OCI-LY1 (cell line): ENCODE results near the gene TMEM256.

ENCODE experiments used
- EZH2 ChIP-seq: fragments of 200-600 bp; sonication (generic), shearing (Covaris generic); IDR thresholded peaks from 2 replicates; pipeline ENCODE4 v1.8.0; 2017; ENCODE audit warnings: borderline replicate concordance, mixed run types, mild to moderate bottlenecking, antibody characterized with exemption, low read length, moderate library complexity, mixed read lengths
- TF ChIP-seq, protein P1 (sequence below): fragments of 200-600 bp; sonication (generic), shearing (Covaris generic); IDR thresholded peaks from 2 replicates; pipeline ENCODE4 v1.5.1; 2017; ENCODE audit warnings: mild to moderate bottlenecking, antibody characterized with exemption, low read length, moderate library complexity, mixed read lengths

DNA sequence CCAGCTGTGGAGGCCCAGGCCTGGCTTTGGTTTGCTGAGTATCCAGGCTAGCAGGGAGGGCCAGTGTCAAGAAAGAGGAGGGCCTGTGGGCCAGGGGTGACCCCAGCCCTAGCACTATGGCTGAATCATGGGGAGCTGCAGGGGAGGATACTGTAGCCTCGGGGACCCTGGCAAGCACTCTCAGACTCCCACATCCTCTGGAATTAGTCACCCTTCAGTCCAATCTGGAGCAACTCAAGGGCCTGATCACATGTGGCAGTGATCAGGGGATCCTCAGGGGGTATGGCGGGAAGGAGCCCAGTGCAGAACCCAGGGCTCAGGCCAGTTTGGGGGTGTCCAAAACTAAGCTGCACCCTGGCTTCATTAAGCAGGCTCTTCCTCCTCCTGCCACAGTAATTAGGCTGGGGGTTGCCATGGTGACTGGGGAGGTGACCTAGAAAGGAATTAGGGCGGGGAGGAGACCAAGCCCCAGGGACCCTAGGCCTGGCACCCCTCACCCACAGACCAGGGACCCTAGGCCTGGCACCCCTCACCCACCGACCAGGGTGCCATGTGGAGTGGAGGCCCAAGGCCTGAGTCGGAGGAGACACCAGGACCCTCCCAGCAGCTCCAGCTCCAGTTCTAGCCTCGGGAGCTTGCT is 9.6 kb upstream of the TMEM256 start:
- TF ChIP-seq, protein P1, sequence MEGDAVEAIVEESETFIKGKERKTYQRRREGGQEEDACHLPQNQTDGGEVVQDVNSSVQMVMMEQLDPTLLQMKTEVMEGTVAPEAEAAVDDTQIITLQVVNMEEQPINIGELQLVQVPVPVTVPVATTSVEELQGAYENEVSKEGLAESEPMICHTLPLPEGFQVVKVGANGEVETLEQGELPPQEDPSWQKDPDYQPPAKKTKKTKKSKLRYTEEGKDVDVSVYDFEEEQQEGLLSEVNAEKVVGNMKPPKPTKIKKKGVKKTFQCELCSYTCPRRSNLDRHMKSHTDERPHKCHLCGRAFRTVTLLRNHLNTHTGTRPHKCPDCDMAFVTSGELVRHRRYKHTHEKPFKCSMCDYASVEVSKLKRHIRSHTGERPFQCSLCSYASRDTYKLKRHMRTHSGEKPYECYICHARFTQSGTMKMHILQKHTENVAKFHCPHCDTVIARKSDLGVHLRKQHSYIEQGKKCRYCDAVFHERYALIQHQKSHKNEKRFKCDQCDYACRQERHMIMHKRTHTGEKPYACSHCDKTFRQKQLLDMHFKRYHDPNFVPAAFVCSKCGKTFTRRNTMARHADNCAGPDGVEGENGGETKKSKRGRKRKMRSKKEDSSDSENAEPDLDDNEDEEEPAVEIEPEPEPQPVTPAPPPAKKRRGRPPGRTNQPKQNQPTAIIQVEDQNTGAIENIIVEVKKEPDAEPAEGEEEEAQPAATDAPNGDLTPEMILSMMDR, result no peak
- no peak for TF ChIP-seq EZH2
